ENCODE results near the gene DOCK9. TPM values are rescaled to one million over a fixed set of nuclear protein-coding genes. Genes with fewer than 3 reads are reported as not detected.

DOCK9 gene
- total RNA-seq, 1 experiment from 2014 or later: 4.5 TPM

- DNase-seq (ENCODE audit: low spot score): no peak
- Histone ChIP-seq H3K4me3 (ENCODE audit: low read depth, low read length, poor library complexity, severe bottlenecking) (no peak overlapping the region), H3K27me3 (replicated peaks; ENCODE audit: insufficient read depth, low read depth, low read length, poor library complexity) (no peaks in the 10 kb centered on the region), H3K36me3 (ENCODE audit: insufficient read depth, low read length, poor library complexity, severe bottlenecking) (no peaks in the 10 kb centered on the region), H3K4me1 (ENCODE audit: insufficient read depth, low read length, poor library complexity, severe bottlenecking) (peaks cover 50% of the 10 kb centered on the region), H3K9me3 (ENCODE audit: low read depth, low read length, poor library complexity, severe bottlenecking) (no peaks in the 10 kb centered on the region), H3K27ac (ENCODE audit: low read depth, low read length, poor library complexity, severe bottlenecking) (no peak overlapping the region)
- POLR2A ChIA-PET (ENCODE audit: low non-redundant PET): no interaction called here
- TF ChIP-seq CTCF (conservative IDR thresholded peaks at IDR 0.05; ENCODE audit: low read depth, low read length): no peak
- no peak for TF ChIP-seq EZH2 (IDR thresholded peaks at IDR 0.05; ENCODE audit: borderline replicate concordance, low read depth, low read length, poor library complexity, severe bottlenecking)
- CTCF ChIA-PET: no interaction called here
- no TSS peak for BruUV-seq (replicated peaks)
- intact Hi-C loops (cut with micrococcal nuclease; ENCODE audit: unreplicated experiment): no loop called here
Observed at GRCh38 chr13:98890186-98890585, 87.7 kb downstream of the DOCK9 start.

- no peak for TF ChIP-seq CTCF (conservative IDR thresholded peaks at IDR 0.05; ENCODE audit: low read depth, low read length)
- no peak for TF ChIP-seq EZH2 (IDR thresholded peaks at IDR 0.05; ENCODE audit: borderline replicate concordance, low read depth, low read length, poor library complexity, severe bottlenecking)
- ChIA-PET POLR2A (ENCODE audit: low non-redundant PET) (no interaction called here), CTCF (no interaction called here)
- intact Hi-C loops (cut with micrococcal nuclease; ENCODE audit: unreplicated experiment): no loop called here
- no peaks in the 10 kb centered on the region for H3K36me3 ChIP-seq (ENCODE audit: insufficient read depth, low read length, poor library complexity, severe bottlenecking)
- BruUV-seq (replicated peaks): no TSS peak
- no peaks in the 10 kb centered on the region for H3K9me3 ChIP-seq (ENCODE audit: low read depth, low read length, poor library complexity, severe bottlenecking)
- no peak overlapping the region for H3K27ac ChIP-seq (ENCODE audit: low read depth, low read length, poor library complexity, severe bottlenecking)
- no peak for DNase-seq (ENCODE audit: low spot score)
- H3K4me1 ChIP-seq (ENCODE audit: insufficient read depth, low read length, poor library complexity, severe bottlenecking): peaks cover 50% of the 10 kb centered on the region
- no peak overlapping the region for H3K4me3 ChIP-seq (ENCODE audit: low read depth, low read length, poor library complexity, severe bottlenecking)
- no peaks in the 10 kb centered on the region for H3K27me3 ChIP-seq (replicated peaks; ENCODE audit: insufficient read depth, low read depth, low read length, poor library complexity)
Observed at GRCh38 chr13:98889419-98890085, 88.3 kb downstream of the DOCK9 start.

- Histone ChIP-seq H3K36me3 (ENCODE audit: insufficient read depth, low read length, poor library complexity, severe bottlenecking) (no peaks in the 10 kb centered on the region), H3K9me3 (ENCODE audit: low read depth, low read length, poor library complexity, severe bottlenecking) (no peaks in the 10 kb centered on the region), H3K4me3 (ENCODE audit: low read depth, low read length, poor library complexity, severe bottlenecking) (no peak overlapping the region), H3K4me1 (ENCODE audit: insufficient read depth, low read length, poor library complexity, severe bottlenecking) (peaks cover 47% of the 10 kb centered on the region), H3K27ac (ENCODE audit: low read depth, low read length, poor library complexity, severe bottlenecking) (no peak overlapping the region), H3K27me3 (replicated peaks; ENCODE audit: insufficient read depth, low read depth, low read length, poor library complexity) (no peaks in the 10 kb centered on the region)
- no TSS peak for BruUV-seq (replicated peaks)
- no peak for DNase-seq (ENCODE audit: low spot score)
- TF ChIP-seq CTCF (conservative IDR thresholded peaks at IDR 0.05; ENCODE audit: low read depth, low read length): no peak
- TF ChIP-seq EZH2 (IDR thresholded peaks at IDR 0.05; ENCODE audit: borderline replicate concordance, low read depth, low read length, poor library complexity, severe bottlenecking): no peak
- POLR2A ChIA-PET (ENCODE audit: low non-redundant PET): interaction anchor here (0.6 kb wide), 1 partner anchor 944 kb away, joined by 4 read pairs; no protein-coding TSS in a partner anchor
- intact Hi-C loops (cut with micrococcal nuclease; ENCODE audit: unreplicated experiment): no loop called here
- CTCF ChIA-PET: no interaction called here
Observed at GRCh38 chr13:98888890-98889279, 89.0 kb downstream of the DOCK9 start.

Measured in A673 (cell line).